Adrenal gland (tissue), 12 donors: ENCODE measurements around the gene IGFN1. TPM values are rescaled to one million over a fixed set of nuclear protein-coding genes. Genes with fewer than 3 reads are reported as not detected.

ENCODE experiments used
- DNase-seq, 7 donors: peaks; one replicate each; pipeline ENCODE4 v3.0.0-alpha.2; 2019 to 2020
- H3K27ac ChIP-seq, 5 donors: fragments of 200-600 bp; sonication (generic) in 4 of 5; 1 replicate in 3 of 5; 2 replicates in 2 of 5; pipeline versions ENCODE4 v1.5.1 to v1.8.0; 2016 to 2020; ENCODE audit warnings: mild to moderate bottlenecking in 1 of 5
- H3K27me3 ChIP-seq: fragments of 200-600 bp; 2 replicates; pipeline ENCODE4 v1.8.0; 2021
- H3K36me3 ChIP-seq, 2 donors: fragments of 200-600 bp; replicated peaks in 1 of 2; 1 replicate in 1 of 2; 2 replicates in 1 of 2; pipeline versions ENCODE4 v1.5.1 to v1.8.0; 2018 to 2022
- H3K4me1 ChIP-seq, 2 donors: fragments of 200-600 bp; replicated peaks in 1 of 2; 1 replicate in 1 of 2; 2 replicates in 1 of 2; pipeline versions ENCODE4 v1.5.1 to v1.8.0; 2018 to 2021
- H3K4me3 ChIP-seq, 4 donors: fragments of 200-600 bp; sonication (generic) in 3 of 4; one replicate each; pipeline ENCODE4 v1.5.1; 2016 to 2018
- H3K9me3 ChIP-seq, 3 donors: fragments of 200-600 bp; sonication (generic) in 1 of 3; replicated peaks in 1 of 3; 1 replicate in 2 of 3; 2 replicates in 1 of 3; pipeline versions ENCODE4 v1.5.1 to v1.8.0; 2016 to 2021
- POLR2A ChIP-seq, 2 donors: fragments of 450-650 bp; IDR thresholded peaks; one replicate each; pipeline ENCODE4 v1.6.1; 2017; ENCODE audit warnings: antibody characterized with exemption in 2 of 2, mild to moderate bottlenecking in 2 of 2, moderate library complexity in 1 of 2
- WGBS, 4 donors: extraction: QIAGEN DNeasy Blood & Tissue Kit in 2 of 4; methylation state at CpG; one replicate each; pipeline versions ENCODE4 v1.1.5 to v1.1.7; 2013 to 2017; 5-methylcytosine and 5-hydroxymethylcytosine counted together
- intact Hi-C, 2 donors: fragments of 100-400 bp; cut with DNase I; formaldehyde crosslinking; loops; one replicate each; pipeline versions ENCODE4 v1.14.1 to v1.15.0; 2022 to 2023
- polyA plus RNA-seq, 3 donors: library from polyadenylated mRNA; stranded (reverse); fragments of 200-250 nt in 2 of 3; fragments of 350-450 nt in 1 of 3; fragmentation: Illumina TruSeq in 1 of 3; extraction: RNeasy Lipid Tissue Mini Kit (QIAGEN cat#74804) in 1 of 3; gene quantifications; one replicate each; pipeline ENCODE4 v1.2.3, GENCODE V29; 2013 to 2014
- total RNA-seq, 9 donors: library from RNA; depleted of rRNA in 4 of 9; stranded (reverse); fragments of >200 nt in 4 of 9; fragments of 120-200 nt in 1 of 9; fragmentation: NEBNext Ultra II Directional in 1 of 9; extraction: Animal tissue kit (Norgen Biotek cat#: 25700) in 1 of 9; gene quantifications; one replicate each; pipeline versions ENCODE4 v1.1.0 to v1.2.4, GENCODE V29; 2013 to 2023
- TF ChIP-seq, protein P1 (sequence below), 6 experiments: fragments of 450-650 bp in 4 of 6; fragments of 200-600 bp in 2 of 6; sonication (generic) in 1 of 6; IDR thresholded peaks; 1 replicate in 5 of 6; 2 replicates in 1 of 6; pipeline versions ENCODE4 v1.5.1 to v1.8.0; 2016 to 2021; ENCODE audit warnings: antibody characterized with exemption in 6 of 6, mild to moderate bottlenecking in 2 of 6, moderate library complexity in 1 of 6
- donor health status: healthy with polysubstance abuse.
- donor health status: Bipolar disorder and iron deficiency.
- donor health status: DM: yes; HTN: yes; CAD: no.
- donor health status: DM: no; HTN: no; CAD: no.
- donor health status: DM: no; HTN: no; CAD: no.
- donor health status: DM: yes; HTN: yes; CAD: no.

Gene IGFN1
- total and polyA plus RNA-seq, 12 donors, result 0.09 to 3.0 (median 0.28) TPM; not detected in 3

- H3K9me3 ChIP-seq, result no peaks in the 10 kb centered on the region
- peaks cover 0 to 6% of the 10 kb centered on the region in 2 donors for H3K4me1 ChIP-seq
- intact Hi-C loops, result loop anchor here in 1 of 2 donors (10.0 kb wide), 1 partner anchor 62 kb away; no protein-coding TSS in a partner anchor
- no peak overlapping the region for H3K27ac ChIP-seq
- H3K27me3 ChIP-seq, result no peaks in the 10 kb centered on the region
- WGBS, 4 donors, result 88 to 92% (median 90%) methylated on average over 14 to 16 of the region's 16 CpGs
- H3K36me3 ChIP-seq, result peaks cover 0 to 76% of the 10 kb centered on the region in 2 donors
- DNase-seq, result peak in 1 of 7 donors; percentile 1
- TF ChIP-seq, protein P1, sequence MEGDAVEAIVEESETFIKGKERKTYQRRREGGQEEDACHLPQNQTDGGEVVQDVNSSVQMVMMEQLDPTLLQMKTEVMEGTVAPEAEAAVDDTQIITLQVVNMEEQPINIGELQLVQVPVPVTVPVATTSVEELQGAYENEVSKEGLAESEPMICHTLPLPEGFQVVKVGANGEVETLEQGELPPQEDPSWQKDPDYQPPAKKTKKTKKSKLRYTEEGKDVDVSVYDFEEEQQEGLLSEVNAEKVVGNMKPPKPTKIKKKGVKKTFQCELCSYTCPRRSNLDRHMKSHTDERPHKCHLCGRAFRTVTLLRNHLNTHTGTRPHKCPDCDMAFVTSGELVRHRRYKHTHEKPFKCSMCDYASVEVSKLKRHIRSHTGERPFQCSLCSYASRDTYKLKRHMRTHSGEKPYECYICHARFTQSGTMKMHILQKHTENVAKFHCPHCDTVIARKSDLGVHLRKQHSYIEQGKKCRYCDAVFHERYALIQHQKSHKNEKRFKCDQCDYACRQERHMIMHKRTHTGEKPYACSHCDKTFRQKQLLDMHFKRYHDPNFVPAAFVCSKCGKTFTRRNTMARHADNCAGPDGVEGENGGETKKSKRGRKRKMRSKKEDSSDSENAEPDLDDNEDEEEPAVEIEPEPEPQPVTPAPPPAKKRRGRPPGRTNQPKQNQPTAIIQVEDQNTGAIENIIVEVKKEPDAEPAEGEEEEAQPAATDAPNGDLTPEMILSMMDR (IDR thresholded peaks at IDR 0.05), result no peak
- TF ChIP-seq POLR2A (IDR thresholded peaks at IDR 0.05), result no peak
- H3K4me3 ChIP-seq, result no peak overlapping the region
Measured at GRCh38 chr1:201142849-201143725, 47.5 kb upstream of the IGFN1 start.

DNA sequence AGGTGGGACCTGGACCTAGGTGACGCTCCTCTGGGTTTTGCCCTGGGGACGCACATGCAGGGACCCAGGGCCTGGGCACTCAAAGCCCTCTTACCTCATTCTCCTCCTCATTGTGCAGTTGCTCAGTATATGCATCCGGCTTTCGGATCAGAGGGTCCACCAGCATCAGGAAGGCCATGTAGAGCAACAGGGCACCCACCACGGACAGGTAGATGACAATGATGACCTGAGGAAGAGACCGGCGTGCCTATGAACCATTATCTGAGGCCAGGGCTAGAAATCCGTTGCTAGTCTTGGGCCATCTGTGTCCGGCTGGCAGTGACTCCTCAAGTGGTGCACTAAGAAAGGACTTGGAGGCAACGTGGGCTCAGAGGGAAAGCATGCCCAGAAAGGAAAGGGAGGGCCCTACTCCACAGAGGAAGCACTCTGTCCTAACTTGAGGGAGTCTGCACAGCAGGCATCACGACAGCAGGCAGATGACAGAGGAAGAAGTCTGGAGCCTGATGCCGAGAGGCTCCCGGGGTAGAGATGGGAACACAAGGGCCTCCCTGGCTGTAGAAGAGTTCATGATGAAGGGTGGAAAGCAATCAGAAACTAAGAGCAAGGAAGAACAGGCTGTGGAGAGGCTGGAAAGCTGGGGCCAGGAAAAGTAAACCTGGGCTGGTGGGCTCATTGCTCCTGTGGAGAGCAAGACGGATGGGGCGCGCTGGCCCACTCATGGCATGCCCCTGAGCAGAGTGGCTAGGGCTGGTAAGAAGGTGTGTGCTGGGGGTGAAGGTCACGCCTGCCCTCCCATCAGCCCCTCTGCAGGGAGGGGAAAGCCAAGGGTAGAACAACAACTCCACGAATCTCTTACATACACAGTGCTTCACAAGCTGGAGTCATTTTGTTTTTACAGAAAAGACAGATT, 46.6 kb upstream of the IGFN1 start:
- 88 to 92% (median 90%) methylated on average over 16 to 18 of the region's 18 CpGs for WGBS, 4 donors
- Histone ChIP-seq H3K36me3 (peaks cover 0 to 76% of the 10 kb centered on the region in 2 donors), H3K9me3 (no peaks in the 10 kb centered on the region), H3K4me3 (no peak overlapping the region), H3K27me3 (no peaks in the 10 kb centered on the region), H3K4me1 (no peaks in the 10 kb centered on the region), H3K27ac (no peak overlapping the region)
- peak in 1 of 7 donors; percentile 2 for DNase-seq
- no peak for TF ChIP-seq POLR2A (IDR thresholded peaks at IDR 0.05)
- TF ChIP-seq, protein P1 (IDR thresholded peaks at IDR 0.05), result no peak
- intact Hi-C loops, result loop anchor here in 1 of 2 donors (10.0 kb wide), 1 partner anchor 61 kb away; no protein-coding TSS in a partner anchor

- 73 to 87% (median 76%) methylated on average over 4 to 5 of the region's 5 CpGs for WGBS, 4 donors
- H3K27ac ChIP-seq, result no peak overlapping the region
- H3K4me3 ChIP-seq, result no peak overlapping the region
- no peak for TF ChIP-seq POLR2A (IDR thresholded peaks at IDR 0.05)
- TF ChIP-seq, protein P1 (IDR thresholded peaks at IDR 0.05), result no peak
- DNase-seq, result peak in 1 of 7 donors; percentile 3
- H3K9me3 ChIP-seq, result no peaks in the 10 kb centered on the region
- H3K36me3 ChIP-seq, result peaks cover 0 to 78% of the 10 kb centered on the region in 2 donors
- peaks cover 0 to under 1% of the 10 kb centered on the region in 2 donors for H3K4me1 ChIP-seq
- H3K27me3 ChIP-seq, result no peaks in the 10 kb centered on the region
- intact Hi-C loops, result loop anchor here in 1 of 2 donors (10.0 kb wide), 1 partner anchor 60 kb away; no protein-coding TSS in a partner anchor
Measured at GRCh38 chr1:201144701-201145100, 45.9 kb upstream of the IGFN1 start.
